Measurements from ENCODE around the gene LRCH2.

- TF ChIP-seq CTCF (IDR thresholded peaks at IDR 0.05) (no peak), POLR2A (IDR thresholded peaks at IDR 0.05) (no peak)
Measured at GRCh38 chrX:115190636-115191489, 43.0 kb downstream of the LRCH2 start.
